GM18951 (cell line): Measurements from ENCODE around the gene LMO7.

ENCODE experiments used
- POLR2A ChIP-seq: IDR thresholded peaks from 4 replicates; pipeline ENCODE4 v1.6.1; 2011; ENCODE audit warnings: mild to moderate bottlenecking; ENCODE audit not compliant: insufficient read length, insufficient read depth; ENCODE audit errors: extremely low read depth
- in situ Hi-C: fragments of 300-500 bp; cut with MboI; formaldehyde crosslinking; loops from one replicate; pipeline ENCODE4 v1.12.0; 2022; ENCODE audit warnings: low sequenced_read_pairs, mixed read lengths, inconsistent platforms; ENCODE audit not compliant: unreplicated experiment

Gene LMO7

DNA sequence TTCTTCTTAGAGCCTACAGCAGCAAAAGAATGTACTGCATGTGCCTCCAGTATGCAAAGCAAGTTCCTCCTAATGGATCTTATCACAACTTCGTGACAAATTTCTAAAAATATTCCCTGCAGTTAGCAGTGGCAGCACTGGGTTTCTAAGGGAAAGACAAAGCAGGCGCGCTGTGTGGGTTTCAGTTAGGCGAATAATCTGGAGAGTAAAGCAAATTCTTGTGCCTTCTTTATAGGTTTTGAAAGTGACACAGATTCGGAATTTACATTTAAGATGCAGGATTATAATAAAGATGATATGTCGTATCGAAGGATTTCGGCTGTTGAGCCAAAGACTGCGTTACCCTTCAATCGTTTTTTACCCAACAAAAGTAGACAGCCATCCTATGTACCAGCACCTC is 167.9 kb downstream of the LMO7 start:
- no peak for TF ChIP-seq POLR2A
- in situ Hi-C loops, result no loop called here

DNA sequence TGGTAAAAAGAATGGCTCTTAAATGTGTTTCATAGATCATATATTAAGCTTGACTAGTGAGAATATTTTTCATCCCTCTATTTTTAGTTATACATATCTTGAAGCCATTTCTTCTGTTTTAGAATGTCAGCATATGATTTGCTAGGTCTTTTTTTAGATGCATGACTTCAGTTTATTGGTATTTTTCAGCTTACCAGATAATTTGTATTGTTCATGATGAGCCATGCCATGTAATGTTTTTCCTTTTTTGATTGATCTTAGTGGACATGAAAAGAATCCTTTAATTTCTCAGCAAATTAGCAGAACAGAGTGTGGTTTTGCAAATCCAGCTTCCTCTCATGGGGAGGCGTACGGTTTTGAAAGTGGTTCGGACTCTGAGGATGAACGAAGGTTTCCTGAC is 168.5 kb downstream of the LMO7 start:
- in situ Hi-C loops, result no loop called here

DNA sequence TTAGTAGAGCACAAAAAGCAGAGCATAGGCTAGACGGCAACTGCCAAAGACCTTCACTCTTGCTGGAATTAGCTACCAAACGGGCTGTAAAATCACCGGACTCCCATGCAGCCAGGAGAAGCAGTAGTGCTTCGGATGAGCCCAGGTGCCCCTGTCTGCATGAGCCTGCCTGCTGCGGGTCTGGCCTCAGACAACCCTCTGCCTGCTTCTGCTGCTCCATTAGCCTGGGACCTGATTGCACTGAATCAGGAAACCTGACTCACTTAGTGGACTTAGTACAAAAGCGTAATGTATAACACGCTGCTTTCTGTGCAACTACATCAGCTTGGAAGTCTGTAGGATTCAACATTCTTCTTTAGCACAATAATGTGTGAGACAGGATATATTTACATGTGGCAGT is 170.0 kb downstream of the LMO7 start:
- TF ChIP-seq POLR2A, result no peak
- in situ Hi-C loops, result no loop called here

More for the DNA sequence above, 168.5 kb downstream of the LMO7 start:
- no peak for TF ChIP-seq POLR2A

DNA sequence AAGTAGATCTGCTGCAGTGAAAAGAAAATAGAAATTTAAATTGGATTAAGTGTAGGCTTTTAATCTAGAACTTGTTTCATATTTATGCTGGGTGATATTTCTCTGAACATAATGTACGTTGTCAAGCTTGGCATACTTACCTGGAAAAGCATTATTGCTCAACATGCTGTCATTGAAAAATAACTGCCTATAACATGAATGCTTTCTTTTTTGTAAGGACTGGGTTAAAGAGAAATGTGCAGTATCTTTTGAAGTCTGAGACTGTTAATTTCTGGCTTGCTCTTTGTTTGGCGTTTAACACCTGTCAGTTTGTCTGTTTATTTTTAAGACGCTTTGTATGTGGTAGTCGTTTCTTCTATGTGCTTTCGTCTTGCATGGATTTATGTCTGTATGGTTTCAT is 175.2 kb downstream of the LMO7 start:
- no peak for TF ChIP-seq POLR2A
- in situ Hi-C loops, result no loop called here

DNA sequence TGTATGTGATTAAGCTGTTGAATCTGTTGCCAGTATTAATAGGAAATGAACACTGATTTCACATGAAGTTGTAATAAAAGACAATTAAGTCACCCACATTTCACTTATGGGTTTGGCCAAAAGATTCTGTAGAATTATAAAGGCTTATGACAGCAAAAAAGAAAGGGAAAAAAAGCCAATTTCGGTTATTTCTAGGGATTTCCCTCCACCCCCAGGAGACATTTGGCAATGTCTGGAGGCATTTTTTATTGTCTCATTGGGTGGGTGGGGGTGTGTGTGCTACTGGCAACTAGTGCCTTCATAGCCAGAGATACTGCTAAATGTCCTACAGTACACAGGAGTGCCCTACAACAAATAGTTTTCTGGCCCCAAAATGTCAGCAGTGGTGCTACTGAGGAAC is 175.7 kb downstream of the LMO7 start:
- in situ Hi-C loops, result no loop called here

DNA sequence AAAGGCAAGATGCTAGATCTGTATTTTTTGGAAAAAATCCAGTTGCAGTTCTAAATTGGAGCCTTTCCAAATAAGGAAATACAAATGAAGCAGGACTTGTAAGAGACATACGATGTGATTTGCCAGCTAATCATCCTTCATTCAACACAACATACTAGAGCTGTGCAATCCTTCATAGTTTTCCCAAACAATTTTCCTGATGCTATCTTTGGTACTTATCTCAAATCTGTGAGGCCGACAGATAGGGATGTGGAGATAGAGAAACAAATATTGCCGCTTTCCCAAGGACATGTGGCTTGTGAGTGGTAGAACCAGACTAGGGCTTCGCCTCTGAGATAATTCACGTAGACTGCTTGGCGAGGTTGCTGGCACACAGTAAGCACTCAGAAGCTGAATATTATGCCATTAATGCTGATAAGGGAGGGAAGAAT is 176.6 kb downstream of the LMO7 start:
- no peak for TF ChIP-seq POLR2A
- in situ Hi-C loops, result no loop called here

More for the DNA sequence above, 175.7 kb downstream of the LMO7 start:
- no peak for TF ChIP-seq POLR2A

DNA sequence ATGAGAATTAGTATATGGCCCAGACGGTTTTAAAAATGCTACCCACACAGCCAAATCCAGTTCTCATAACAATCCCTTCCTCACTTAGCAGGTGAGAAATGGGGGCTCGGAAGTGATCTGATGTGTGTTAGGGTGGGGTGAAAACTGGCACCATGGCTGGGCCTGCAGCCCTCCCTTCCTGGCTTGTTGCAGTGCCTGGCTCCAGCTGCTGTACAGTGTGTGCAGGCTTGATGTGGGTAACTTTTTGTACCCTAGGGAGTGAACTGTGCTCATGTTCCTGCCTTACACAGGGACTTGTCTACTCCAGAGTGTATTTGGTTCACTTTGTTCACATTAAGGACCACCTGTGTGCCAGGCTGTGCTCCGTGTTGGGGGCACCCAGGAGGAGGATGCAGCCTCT is 177.2 kb downstream of the LMO7 start:
- in situ Hi-C loops, result no loop called here
- TF ChIP-seq POLR2A, result no peak

DNA sequence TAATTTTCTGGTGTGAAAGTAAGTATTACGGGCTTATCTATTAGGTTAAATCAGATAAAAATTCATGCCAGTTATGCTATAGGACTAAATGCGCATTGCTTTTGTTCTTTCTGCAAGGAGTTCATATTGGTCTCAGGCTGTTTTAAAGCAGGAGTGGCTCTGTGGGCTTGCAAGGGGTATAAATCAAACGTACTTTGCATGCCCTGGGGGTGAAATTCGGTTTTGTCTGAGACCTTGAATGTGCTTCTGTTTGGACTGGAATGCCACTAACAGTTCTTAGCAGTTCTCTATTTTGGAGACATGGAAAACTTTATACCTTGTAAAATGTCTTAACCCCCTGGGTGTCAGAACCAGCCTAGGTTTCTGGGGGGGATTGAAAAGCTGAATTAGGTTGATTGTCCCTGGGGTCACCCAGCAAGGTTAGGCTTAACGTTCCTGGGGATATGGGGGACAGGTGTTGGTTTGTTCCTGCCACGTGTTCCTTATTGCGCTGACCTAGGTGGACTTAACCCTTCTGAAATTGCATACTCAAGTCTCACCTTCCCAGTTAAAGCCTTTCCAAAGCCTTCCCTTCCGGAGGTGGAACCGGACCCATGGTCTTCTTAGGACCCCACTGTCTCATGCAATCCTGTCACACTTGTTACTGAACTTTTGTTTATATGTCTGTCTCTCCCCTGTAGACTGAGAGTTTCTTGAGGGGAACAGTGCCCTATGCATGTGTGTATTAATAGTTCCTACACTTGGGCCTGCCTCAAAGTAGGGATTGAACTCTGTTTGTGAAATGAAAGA is 182.2 kb downstream of the LMO7 start:
- in situ Hi-C loops, result no loop called here
- TF ChIP-seq POLR2A, result no peak

DNA sequence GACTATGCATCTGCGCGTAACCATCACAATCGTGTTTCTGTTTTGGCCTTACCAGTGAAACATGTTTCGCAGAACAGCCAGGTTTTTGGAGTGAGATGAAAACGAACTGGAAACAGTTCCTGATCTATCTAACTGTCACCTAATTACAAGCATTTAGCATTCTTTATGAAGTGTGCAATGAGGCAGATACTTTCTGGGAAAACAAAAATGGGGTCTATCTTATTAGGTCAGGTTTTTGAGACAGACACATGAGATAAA is 182.8 kb downstream of the LMO7 start:
- in situ Hi-C loops, result no loop called here
- no peak for TF ChIP-seq POLR2A

DNA sequence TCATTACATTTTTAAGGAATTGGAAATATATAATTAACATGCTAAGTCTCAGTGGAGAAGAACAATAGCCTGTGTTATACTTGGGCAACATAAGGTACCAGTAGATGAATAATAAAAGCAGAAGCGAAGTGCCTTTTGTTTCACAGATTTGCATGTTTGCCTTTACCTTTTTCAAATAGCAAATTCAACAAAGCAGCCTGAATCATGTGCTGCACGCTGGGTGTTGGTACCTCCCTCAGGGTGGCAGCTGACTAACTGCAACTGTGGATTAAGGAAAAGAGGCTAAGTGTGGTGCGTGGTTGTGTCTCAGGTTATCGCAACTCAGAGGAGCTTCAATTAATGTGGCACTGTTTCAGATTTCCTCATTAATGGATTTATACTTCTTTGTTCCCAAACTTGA is 189.0 kb downstream of the LMO7 start:
- no peak for TF ChIP-seq POLR2A
- in situ Hi-C loops, result no loop called here

DNA sequence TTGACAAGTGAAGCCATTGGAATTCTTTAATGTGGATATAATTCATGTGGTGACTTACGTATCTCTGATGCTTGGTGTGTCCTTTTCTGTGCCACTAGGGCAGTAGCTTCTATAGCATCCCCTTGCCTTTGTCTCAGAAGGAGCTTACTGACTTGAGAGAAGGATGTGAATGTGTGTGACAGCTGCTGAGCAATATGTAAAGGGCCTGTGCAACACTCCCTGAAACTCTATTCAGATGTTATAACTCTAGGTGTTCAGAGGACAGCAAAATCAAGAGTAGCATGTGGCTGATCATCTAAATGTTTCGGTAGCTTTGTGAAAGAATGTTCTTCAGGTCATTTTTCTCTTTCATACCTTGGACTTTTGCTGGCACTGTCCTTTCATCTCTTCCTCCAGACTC is 189.5 kb downstream of the LMO7 start:
- in situ Hi-C loops, result no loop called here
- no peak for TF ChIP-seq POLR2A

DNA sequence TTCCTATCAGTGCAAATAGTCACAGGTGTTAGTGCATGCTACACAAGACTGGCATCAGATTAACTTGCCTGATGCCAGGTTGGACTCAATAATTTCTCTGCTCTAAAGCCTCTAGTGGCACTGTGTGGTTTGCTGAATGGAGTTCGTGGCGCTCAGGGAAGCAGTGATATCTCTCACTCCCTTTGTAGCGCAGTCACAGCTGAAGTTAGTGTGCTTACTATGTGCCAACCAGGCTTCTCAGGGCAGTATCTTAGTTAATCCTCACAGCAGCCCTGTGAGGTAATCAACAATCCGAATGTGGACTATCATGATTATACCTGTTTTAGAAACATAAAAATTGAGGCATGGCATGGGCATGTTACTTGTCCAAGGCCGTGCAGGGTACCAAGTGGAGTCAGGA is 190.3 kb downstream of the LMO7 start:
- no peak for TF ChIP-seq POLR2A
- in situ Hi-C loops, result no loop called here

DNA sequence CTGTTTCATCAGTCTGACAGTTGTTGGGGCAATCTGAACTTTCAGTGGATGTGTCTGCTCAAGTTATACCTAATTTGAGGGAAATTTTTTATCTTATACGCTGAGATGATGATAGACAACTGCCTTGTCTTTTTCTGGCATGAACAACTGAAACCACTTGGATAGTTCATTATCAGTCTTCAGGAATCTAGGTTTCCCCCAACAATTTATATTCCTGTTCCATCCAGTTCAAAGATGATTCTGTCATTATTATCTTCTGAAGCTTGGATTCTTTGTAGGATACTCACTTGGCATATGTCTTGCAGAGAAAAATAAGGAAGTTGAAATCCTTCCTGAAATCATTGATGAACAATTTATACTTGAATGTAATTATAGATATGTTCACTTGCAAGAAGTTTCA is 193.7 kb downstream of the LMO7 start:
- no peak for TF ChIP-seq POLR2A
- in situ Hi-C loops, result no loop called here

DNA sequence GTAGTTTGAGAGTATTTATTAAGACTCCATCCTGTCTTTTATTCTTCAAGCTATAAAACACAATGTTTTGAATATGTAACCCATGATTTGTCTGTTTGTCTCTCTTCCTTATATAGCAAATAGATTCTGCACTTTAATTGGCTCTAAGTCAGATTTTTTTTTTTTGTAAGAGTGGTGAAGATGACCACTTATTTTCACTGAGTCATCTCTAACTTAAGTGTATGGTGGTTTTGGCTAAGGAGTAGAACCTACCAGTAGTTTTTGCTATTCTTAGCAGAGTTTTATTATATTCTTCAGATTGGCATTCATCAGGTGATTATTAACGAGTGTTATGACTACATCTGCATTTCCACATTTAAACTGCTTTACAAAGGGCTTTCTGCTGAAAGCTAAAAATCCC is 194.7 kb downstream of the LMO7 start:
- TF ChIP-seq POLR2A, result no peak
- in situ Hi-C loops, result no loop called here

DNA sequence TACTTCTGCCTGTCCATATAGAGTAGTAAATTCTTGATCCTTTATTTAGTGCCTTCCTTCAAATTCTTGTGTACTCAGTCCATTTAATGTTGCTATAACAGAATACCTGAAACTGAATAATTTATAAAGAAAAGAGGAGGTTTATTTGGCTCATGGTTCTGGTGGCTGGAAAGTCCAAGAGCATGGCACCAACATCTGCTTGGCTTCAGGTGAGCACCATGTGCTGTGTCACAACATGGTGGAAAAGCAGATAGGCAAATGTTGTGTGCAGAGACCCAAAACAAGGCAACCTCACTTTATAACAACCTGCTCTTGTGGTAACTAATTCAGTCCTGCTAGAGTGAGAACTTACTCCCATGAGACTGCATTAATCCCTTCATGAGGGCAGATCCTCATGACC is 195.3 kb downstream of the LMO7 start:
- in situ Hi-C loops, result no loop called here
- no peak for TF ChIP-seq POLR2A
